ENCODE data around the gene OS9.

OS9 gene

DNA sequence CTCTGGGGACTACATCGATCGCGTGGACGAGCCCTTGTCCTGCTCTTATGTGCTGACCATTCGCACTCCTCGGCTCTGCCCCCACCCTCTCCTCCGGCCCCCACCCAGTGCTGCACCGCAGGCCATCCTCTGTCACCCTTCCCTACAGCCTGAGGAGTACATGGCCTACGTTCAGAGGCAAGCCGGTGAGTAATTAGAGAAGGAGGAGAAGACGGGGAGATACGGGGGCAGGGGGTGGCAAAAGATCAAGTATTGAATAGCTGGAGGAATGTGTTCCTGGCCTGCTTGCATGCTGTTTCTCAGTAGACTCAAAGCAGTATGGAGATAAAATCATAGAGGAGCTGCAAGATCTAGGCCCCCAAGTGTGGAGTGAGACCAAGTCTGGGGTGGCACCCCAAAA, 21.9 kb downstream of the OS9 start:
- no peak overlapping the region for H3K4me3 ChIP-seq (replicated peaks; ENCODE audit: low read depth, low read length)
- no peak for DNase-seq (ENCODE audit: extremely low read depth, low read depth)
- TF ChIP-seq, protein P1, sequence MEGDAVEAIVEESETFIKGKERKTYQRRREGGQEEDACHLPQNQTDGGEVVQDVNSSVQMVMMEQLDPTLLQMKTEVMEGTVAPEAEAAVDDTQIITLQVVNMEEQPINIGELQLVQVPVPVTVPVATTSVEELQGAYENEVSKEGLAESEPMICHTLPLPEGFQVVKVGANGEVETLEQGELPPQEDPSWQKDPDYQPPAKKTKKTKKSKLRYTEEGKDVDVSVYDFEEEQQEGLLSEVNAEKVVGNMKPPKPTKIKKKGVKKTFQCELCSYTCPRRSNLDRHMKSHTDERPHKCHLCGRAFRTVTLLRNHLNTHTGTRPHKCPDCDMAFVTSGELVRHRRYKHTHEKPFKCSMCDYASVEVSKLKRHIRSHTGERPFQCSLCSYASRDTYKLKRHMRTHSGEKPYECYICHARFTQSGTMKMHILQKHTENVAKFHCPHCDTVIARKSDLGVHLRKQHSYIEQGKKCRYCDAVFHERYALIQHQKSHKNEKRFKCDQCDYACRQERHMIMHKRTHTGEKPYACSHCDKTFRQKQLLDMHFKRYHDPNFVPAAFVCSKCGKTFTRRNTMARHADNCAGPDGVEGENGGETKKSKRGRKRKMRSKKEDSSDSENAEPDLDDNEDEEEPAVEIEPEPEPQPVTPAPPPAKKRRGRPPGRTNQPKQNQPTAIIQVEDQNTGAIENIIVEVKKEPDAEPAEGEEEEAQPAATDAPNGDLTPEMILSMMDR (IDR thresholded peaks at IDR 0.05; ENCODE audit: low read depth, low read length, missing control alignments) = no peak

DNA sequence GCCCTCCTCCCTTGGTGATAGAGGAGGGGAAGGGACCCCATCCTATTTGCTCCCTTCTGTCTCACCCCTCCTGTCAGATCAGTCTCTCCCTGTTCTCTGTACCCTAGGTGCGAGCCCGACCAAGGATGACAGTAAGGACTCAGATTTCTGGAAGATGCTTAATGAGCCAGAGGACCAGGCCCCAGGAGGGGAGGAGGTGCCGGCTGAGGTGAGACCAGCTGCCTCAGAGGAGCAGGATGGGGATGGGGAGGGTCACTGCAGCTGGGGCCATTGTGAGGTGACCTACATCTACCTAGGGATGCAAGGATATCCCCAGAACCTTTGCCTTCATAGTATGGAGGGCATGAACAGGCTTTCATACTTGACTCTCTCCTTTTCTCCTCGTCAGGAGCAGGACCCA, 22.4 kb downstream of the OS9 start:
- TF ChIP-seq, protein P1 (IDR thresholded peaks at IDR 0.05; ENCODE audit: low read depth, low read length, missing control alignments) = no peak
- DNase-seq (ENCODE audit: extremely low read depth, low read depth) = no peak
- no peak overlapping the region for H3K4me3 ChIP-seq (replicated peaks; ENCODE audit: low read depth, low read length)

DNA sequence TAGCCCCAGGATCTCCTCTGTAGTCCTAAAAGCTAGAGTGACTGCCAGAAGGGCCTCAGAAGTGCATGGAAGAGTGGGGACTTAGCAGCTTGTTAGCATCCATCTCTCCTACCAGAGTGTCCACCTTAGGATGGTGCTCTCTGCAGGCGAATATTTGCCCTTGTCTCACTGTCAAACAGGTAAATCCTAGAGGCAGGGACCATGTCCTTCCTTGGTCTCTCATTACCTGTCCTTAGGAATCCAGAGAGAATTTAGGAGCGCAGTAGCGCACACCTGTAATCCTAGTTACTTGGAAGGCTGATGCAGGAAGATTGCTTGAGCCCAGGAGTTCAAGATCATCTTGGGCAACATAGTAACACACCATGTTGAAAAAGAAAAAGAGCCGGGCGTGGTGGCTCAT, 23.2 kb downstream of the OS9 start:
- TF ChIP-seq, protein P1 (IDR thresholded peaks at IDR 0.05; ENCODE audit: low read depth, low read length, missing control alignments) = no peak
- no peak overlapping the region for H3K4me3 ChIP-seq (replicated peaks; ENCODE audit: low read depth, low read length)
- no peak for DNase-seq (ENCODE audit: extremely low read depth, low read depth)

DNA sequence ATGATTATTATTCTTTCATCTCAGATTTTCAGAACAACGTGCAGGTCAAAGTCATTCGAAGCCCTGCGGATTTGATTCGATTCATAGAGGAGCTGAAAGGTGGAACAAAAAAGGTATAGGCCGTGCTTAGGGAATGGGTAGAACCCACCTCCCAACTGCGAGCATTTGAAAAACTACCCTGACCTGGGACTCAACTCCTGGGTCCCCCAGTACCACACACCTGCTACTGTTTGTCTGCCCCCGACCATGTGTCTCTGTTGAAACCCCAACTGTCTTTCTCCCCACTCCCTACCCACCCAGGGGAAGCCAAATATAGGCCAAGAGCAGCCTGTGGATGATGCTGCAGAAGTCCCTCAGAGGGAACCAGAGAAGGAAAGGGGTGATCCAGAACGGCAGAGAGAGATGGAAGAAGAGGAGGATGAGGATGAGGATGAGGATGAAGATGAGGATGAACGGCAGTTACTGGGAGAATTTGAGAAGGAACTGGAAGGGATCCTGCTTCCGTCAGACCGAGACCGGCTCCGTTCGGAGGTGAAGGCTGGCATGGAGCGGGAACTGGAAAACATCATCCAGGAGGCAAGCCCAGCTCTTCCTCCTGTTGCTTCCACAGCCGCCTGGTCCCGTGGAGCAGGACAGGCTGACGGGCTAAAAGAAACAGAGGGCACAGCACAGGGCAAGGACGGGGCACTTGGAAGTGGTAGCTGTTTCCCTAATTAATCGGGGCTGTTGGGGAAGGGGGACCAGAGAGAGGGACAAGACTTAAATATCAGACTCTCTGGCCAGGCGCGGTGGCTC, 24.1 kb downstream of the OS9 start:
- H3K4me3 ChIP-seq (replicated peaks; ENCODE audit: low read depth, low read length) = no peak overlapping the region

DNA sequence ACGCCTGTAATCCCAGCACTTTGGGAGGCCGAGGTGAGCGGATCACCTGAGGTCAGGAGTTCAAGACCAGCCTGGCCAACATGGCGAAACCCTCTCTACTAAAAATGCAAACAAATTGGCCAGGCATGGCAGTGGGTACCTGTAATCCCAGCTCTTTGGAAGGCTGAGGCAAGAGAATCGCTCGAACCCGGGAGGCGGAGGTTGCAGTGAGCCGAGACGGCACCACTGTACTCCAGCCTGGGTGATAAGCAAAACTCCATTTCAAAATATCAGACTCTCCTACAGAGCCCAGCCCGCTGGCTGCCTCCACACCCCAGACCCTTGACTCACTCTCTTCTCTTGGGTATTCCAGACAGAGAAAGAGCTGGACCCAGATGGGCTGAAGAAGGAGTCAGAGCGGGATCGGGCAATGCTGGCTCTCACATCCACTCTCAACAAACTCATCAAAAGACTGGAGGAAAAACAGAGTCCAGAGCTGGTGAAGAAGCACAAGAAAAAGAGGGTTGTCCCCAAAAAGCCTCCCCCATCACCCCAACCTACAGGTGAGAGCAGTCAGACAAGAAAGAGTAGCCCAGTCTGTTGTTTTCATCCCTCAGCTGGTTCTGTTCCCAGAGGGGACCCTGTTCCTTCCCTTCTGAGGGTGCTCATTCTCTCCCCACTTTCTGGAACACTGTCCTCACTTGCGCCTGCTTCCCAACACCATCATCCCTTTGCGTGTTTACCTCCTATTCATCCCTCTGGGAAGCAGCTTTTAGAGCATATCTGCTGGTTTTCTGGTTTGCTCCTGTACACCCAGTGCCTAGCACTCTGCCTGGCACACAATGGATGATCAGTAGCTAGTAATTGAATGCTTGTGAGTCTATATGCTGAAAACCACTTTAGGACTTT, 25.0 kb downstream of the OS9 start:
- no peak overlapping the region for H3K4me3 ChIP-seq (replicated peaks; ENCODE audit: low read depth, low read length)
- TF ChIP-seq, protein P1 (IDR thresholded peaks at IDR 0.05; ENCODE audit: low read depth, low read length, missing control alignments) = no peak

More for the DNA sequence above, 24.1 kb downstream of the OS9 start:
- TF ChIP-seq, protein P1 (IDR thresholded peaks at IDR 0.05; ENCODE audit: low read depth, low read length, missing control alignments) = no peak
- no peak for DNase-seq (ENCODE audit: extremely low read depth, low read depth)

DNA sequence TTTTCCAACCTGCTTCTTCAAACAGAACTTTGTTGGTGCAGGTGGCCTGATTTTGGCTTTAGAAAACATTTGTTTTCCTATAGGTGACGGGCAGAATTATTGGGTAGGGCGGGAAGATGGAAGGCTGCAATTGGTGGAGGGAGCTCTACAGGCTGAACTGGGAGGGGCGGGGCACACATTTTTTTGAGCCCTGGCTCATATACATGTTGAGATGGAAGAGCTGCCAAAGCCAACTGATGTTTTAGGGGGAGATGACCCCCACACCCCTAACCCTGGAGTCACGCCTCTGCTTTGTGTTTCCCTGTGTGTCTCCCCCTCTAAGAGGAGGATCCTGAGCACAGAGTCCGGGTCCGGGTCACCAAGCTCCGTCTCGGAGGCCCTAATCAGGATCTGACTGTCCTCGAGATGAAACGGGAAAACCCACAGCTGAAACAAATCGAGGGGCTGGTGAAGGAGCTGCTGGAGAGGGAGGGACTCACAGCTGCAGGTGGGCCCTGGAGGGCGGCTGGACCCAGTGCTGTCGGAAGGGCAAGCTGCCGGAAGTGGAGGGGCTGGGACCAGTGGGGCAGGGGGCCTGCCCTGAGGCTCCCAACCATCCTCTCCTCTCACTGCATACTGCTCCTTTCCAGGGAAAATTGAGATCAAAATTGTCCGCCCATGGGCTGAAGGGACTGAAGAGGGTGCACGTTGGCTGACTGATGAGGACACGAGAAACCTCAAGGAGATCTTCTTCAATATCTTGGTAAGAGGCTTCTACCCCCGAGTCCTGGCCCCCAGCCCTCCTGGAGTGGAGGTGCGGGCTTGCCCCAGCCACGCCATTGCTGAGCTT, 26.1 kb downstream of the OS9 start:
- no peak overlapping the region for H3K4me3 ChIP-seq (replicated peaks; ENCODE audit: low read depth, low read length)
- no peak for DNase-seq (ENCODE audit: extremely low read depth, low read depth)
- TF ChIP-seq, protein P1 (IDR thresholded peaks at IDR 0.05; ENCODE audit: low read depth, low read length, missing control alignments) = no peak

More for the DNA sequence above, 25.0 kb downstream of the OS9 start:
- no peak for DNase-seq (ENCODE audit: extremely low read depth, low read depth)

Measured in HFF-Myc (cell line).